Keratinocyte (primary cell): ENCODE results near the gene ZHX3.

Experiments
- CTCF ChIP-seq, 3 experiments: IDR thresholded peaks in 1 of 3; conservative IDR thresholded peaks in 1 of 3; optimal IDR thresholded peaks in 1 of 3; 2 replicates in 2 of 3; 3 replicates in 1 of 3; pipeline versions ENCODE3 to v1.5.1; 2011; ENCODE audit warnings: low read length in 3 of 3, mild to moderate bottlenecking in 3 of 3, moderate library complexity in 2 of 3, control low read depth in 1 of 3, inconsistent platforms in 1 of 3; ENCODE audit not compliant: insufficient read depth in 2 of 3; ENCODE audit errors: extremely low read depth in 1 of 3
- EZH2 ChIP-seq: IDR thresholded peaks from one replicate; pipeline ENCODE4 v1.6.1; 2012; ENCODE audit warnings: inconsistent platforms, mild to moderate bottlenecking, low read length, moderate library complexity

GRCh38 chr20:41143354-41143753 is 174.2 kb downstream of the ZHX3 start:
- TF ChIP-seq CTCF (optimal IDR thresholded peaks at IDR 0.05 in 1 of 3, IDR thresholded peaks at IDR 0.05 in 1 of 3, conservative IDR thresholded peaks at IDR 0.05 in 1 of 3; ENCODE audit: extremely low read depth in 1 of 3, insufficient read depth in 2 of 3, low read length in 3 of 3) (no peak), EZH2 (no peak)
